HPDE6-E6E7 (cell line): ENCODE data around the gene ANKS4B.
"Not testable (repeated sequence)": the region's sequence is repeated elsewhere in the genome, so short reads cannot be mapped to it uniquely, and the experiment has no call there.

Experiments
- DNase-seq: peaks from one replicate; pipeline ENCODE4 v3.0.0; 2011; ENCODE audit warnings: missing footprints; ENCODE audit errors: extremely low spot score

Gene ANKS4B

GRCh38 chr16:21262779-21263639 is 29.5 kb downstream of the ANKS4B start:
- DNase-seq, result no peak

GRCh38 chr16:21263640-21264570 is 30.4 kb downstream of the ANKS4B start:
- DNase-seq, result no peak

- no peak for DNase-seq
These were observed 31.1 kb downstream of the ANKS4B start for GRCh38 chr16:21264571-21265036.

- no peak for DNase-seq
These were observed 31.8 kb downstream of the ANKS4B start for GRCh38 chr16:21265104-21265837.

- no peak for DNase-seq
These were observed 33.8 kb downstream of the ANKS4B start for GRCh38 chr16:21267298-21267697.

- no peak for DNase-seq
These were observed 34.7 kb downstream of the ANKS4B start for GRCh38 chr16:21268236-21268635.

- DNase-seq, result no peak
These were observed 38.8 kb downstream of the ANKS4B start for GRCh38 chr16:21272253-21272652.

- not testable (repeated sequence) for DNase-seq
These were observed 39.3 kb downstream of the ANKS4B start for GRCh38 chr16:21272763-21273162.

- DNase-seq, result no peak
These were observed 40.8 kb downstream of the ANKS4B start for GRCh38 chr16:21274172-21274726.

GRCh38 chr16:21275529-21275928 is 42.0 kb downstream of the ANKS4B start:
- no peak for DNase-seq

- no peak for DNase-seq
These were observed 42.6 kb downstream of the ANKS4B start for GRCh38 chr16:21276090-21276489.

GRCh38 chr16:21277045-21277926 is 43.8 kb downstream of the ANKS4B start:
- no peak for DNase-seq

- DNase-seq, result peak; percentile 39
These were observed 44.6 kb downstream of the ANKS4B start, which contains the start of gene CRYM for GRCh38 chr16:21277927-21278706. TSS of gene CRYM (minus strand) at chr16:21278290. CDS start at chr16:21278251, 39 bp downstream.

- no peak for DNase-seq
These were observed 46.0 kb downstream of the ANKS4B start for GRCh38 chr16:21279501-21279900.

GRCh38 chr16:21281698-21282389 is 48.3 kb downstream of the ANKS4B start:
- no peak for DNase-seq

GRCh38 chr16:21283521-21284289 is 50.2 kb downstream of the ANKS4B start:
- DNase-seq, result no peak

GRCh38 chr16:21284414-21284813 is 50.9 kb downstream of the ANKS4B start:
- no peak for DNase-seq

GRCh38 chr16:21285314-21285713 is 51.8 kb downstream of the ANKS4B start:
- no peak for DNase-seq
